NCI-H2227 treated with DMSO at 0.1 percent for 48 hours (cell line): Measurements from ENCODE around the gene ATP6V0D1.

Experiments used
- DNase-seq: peaks from one replicate; lab custom pipeline; 2025; lab: John Stamatoyannopoulos, UW

ATP6V0D1 gene

GRCh38 chr16:67445441-67445912 lies 35.5 kb downstream of the ATP6V0D1 start:
- DNase-seq = no peak

GRCh38 chr16:67445126-67445426 lies 35.9 kb downstream of the ATP6V0D1 start:
- DNase-seq = no peak

- DNase-seq = no peak
Observed at GRCh38 chr16:67444259-67445125, 36.5 kb downstream of the ATP6V0D1 start.

- DNase-seq = no peak
Observed at GRCh38 chr16:67443265-67443664, 37.7 kb downstream of the ATP6V0D1 start.

- no peak for DNase-seq
Observed at GRCh38 chr16:67442581-67443255, 38.2 kb downstream of the ATP6V0D1 start.

- no peak for DNase-seq
Observed at GRCh38 chr16:67441907-67442306, 39.0 kb downstream of the ATP6V0D1 start.

GRCh38 chr16:67441271-67441753 lies 39.6 kb downstream of the ATP6V0D1 start:
- DNase-seq = no peak

- no peak for DNase-seq
Observed at GRCh38 chr16:67438824-67439393, 42.0 kb downstream of the ATP6V0D1 start.

GRCh38 chr16:67438098-67438791 lies 42.7 kb downstream of the ATP6V0D1 start:
- DNase-seq = no peak

- no peak for DNase-seq
Observed at GRCh38 chr16:67437513-67437912, 43.4 kb downstream of the ATP6V0D1 start.

- no peak for DNase-seq
Observed at GRCh38 chr16:67436640-67437193, 44.2 kb downstream of the ATP6V0D1 start.

- DNase-seq = no peak
Observed at GRCh38 chr16:67435758-67436164, 45.2 kb downstream of the ATP6V0D1 start.

- DNase-seq = no peak
Observed at GRCh38 chr16:67433131-67433719, 47.7 kb downstream of the ATP6V0D1 start.

GRCh38 chr16:67432506-67432890 lies 48.5 kb downstream of the ATP6V0D1 start:
- no peak for DNase-seq

GRCh38 chr16:67431775-67432505 lies 49.0 kb downstream of the ATP6V0D1 start:
- DNase-seq = no peak

- peak; percentile 31 for DNase-seq
Observed at GRCh38 chr16:67430977-67431774, 49.8 kb downstream of the ATP6V0D1 start, which contains the start of gene HSD11B2. Gene HSD11B2 (plus strand): TSS chr16:67431121. CDS start chr16:67431249, 128 bp downstream.

- DNase-seq = no peak
Observed at GRCh38 chr16:67430504-67430976, 50.4 kb downstream of the ATP6V0D1 start.

- DNase-seq = no peak
Observed at GRCh38 chr16:67429799-67430503, 51.0 kb downstream of the ATP6V0D1 start.
